Activated gamma-delta T cell (primary cell): ENCODE measurements around the gene VWF.
"Not testable (repeated sequence)": the region's sequence is repeated elsewhere in the genome, so short reads cannot be mapped to it uniquely, and the experiment has no call there.

Experiments
- DNase-seq: peaks from one replicate; lab custom pipeline; 2025; lab: John Stamatoyannopoulos, UW

The VWF gene

GRCh38 chr12:6032726-6033125 is 91.7 kb downstream of the VWF start:
- no peak for DNase-seq

GRCh38 chr12:6031001-6031400 is 93.5 kb downstream of the VWF start:
- DNase-seq: no peak

- no peak for DNase-seq
Observed at GRCh38 chr12:6030081-6030480, 94.4 kb downstream of the VWF start.

- DNase-seq: no peak
Observed at GRCh38 chr12:6029401-6029800, 95.1 kb downstream of the VWF start.

- no peak for DNase-seq
Observed at GRCh38 chr12:6026998-6027397, 97.5 kb downstream of the VWF start.

GRCh38 chr12:6025703-6026298 is 98.7 kb downstream of the VWF start:
- DNase-seq: not testable (repeated sequence)

- DNase-seq: not testable (repeated sequence)
Observed at GRCh38 chr12:6024066-6024465, 100.4 kb downstream of the VWF start.

GRCh38 chr12:6020930-6021329 is 103.5 kb downstream of the VWF start:
- no peak for DNase-seq

GRCh38 chr12:6020511-6020910 is 104.0 kb downstream of the VWF start:
- not testable (repeated sequence) for DNase-seq

- DNase-seq: not testable (repeated sequence)
Observed at GRCh38 chr12:6019256-6019655, 105.2 kb downstream of the VWF start.

- DNase-seq: no peak
Observed at GRCh38 chr12:6018265-6018664, 106.2 kb downstream of the VWF start.

GRCh38 chr12:6016756-6017155 is 107.7 kb downstream of the VWF start:
- DNase-seq: no peak

GRCh38 chr12:6016004-6016403 is 108.5 kb downstream of the VWF start:
- not testable (repeated sequence) for DNase-seq

- not testable (repeated sequence) for DNase-seq
Observed at GRCh38 chr12:6015271-6015670, 109.2 kb downstream of the VWF start.

- not testable (repeated sequence) for DNase-seq
Observed at GRCh38 chr12:6010631-6011350, 113.7 kb downstream of the VWF start.

- DNase-seq: no peak
Observed at GRCh38 chr12:5997260-5997659, 127.2 kb downstream of the VWF start.

GRCh38 chr12:5996459-5996858 is 128.0 kb downstream of the VWF start:
- no peak for DNase-seq

GRCh38 chr12:5989621-5990020 is 134.8 kb downstream of the VWF start:
- DNase-seq: no peak

GRCh38 chr12:5988659-5989116 is 135.8 kb downstream of the VWF start:
- DNase-seq: peak; percentile 26

GRCh38 chr12:5988088-5988487 is 136.4 kb downstream of the VWF start:
- no peak for DNase-seq

GRCh38 chr12:5987573-5987972 is 136.9 kb downstream of the VWF start:
- DNase-seq: no peak

GRCh38 chr12:5985471-5985870 is 139.0 kb downstream of the VWF start:
- DNase-seq: no peak

GRCh38 chr12:5984873-5985272 is 139.6 kb downstream of the VWF start:
- DNase-seq: no peak

GRCh38 chr12:5982106-5982505 is 142.4 kb downstream of the VWF start:
- no peak for DNase-seq
